PC-9 (cell line): ENCODE results near the gene PDE4B.

Source experiments
- CTCF ChIP-seq: fragments of 200-600 bp; sonication (generic); conservative IDR thresholded peaks from 2 replicates; pipeline ENCODE4 v1.6.1; 2017; ENCODE audit warnings: mixed run types, antibody characterized with exemption, mild to moderate bottlenecking, moderate library complexity
- EZH2 ChIP-seq: fragments of 200-600 bp; sonication (generic); IDR thresholded peaks from 2 replicates; pipeline ENCODE4 v1.8.0; 2017; ENCODE audit warnings: antibody characterized with exemption, low read depth

- TF ChIP-seq EZH2 (no peak), CTCF (no peak)
These were observed 199.0 kb downstream of the PDE4B start for GRCh38 chr1:65991694-65992093.
